Hepatocyte (in vitro differentiated cells): Measurements from ENCODE around the gene PGBD4. TPM values are rescaled to one million over a fixed set of nuclear protein-coding genes. Genes with fewer than 3 reads are reported as not detected.
"Not testable (repeated sequence)": the region's sequence is repeated elsewhere in the genome, so short reads cannot be mapped to it uniquely, and the experiment has no call there.

Source experiments
- DNase-seq: peaks from one replicate; pipeline ENCODE4 v3.0.0-alpha.2; 2016; ENCODE audit warnings: low spot score
- H2AFZ ChIP-seq: fragments of 200-600 bp; sonication (generic); 2 replicates; pipeline ENCODE4 v1.6.0; 2016; ENCODE audit warnings: antibody characterized with exemption, mild to moderate bottlenecking
- H3K27ac ChIP-seq: fragments of 200-600 bp; sonication (generic); 2 replicates; pipeline ENCODE4 v1.5.1; 2016; ENCODE audit warnings: mild to moderate bottlenecking
- H3K27me3 ChIP-seq: fragments of 200-600 bp; sonication (generic); 2 replicates; pipeline ENCODE4 v1.6.1; 2016
- H3K36me3 ChIP-seq: fragments of 200-600 bp; sonication (generic); replicated peaks from 2 replicates; pipeline ENCODE4 v1.5.1; 2016; ENCODE audit warnings: low read depth; ENCODE audit not compliant: insufficient read depth
- H3K4me1 ChIP-seq: fragments of 200-600 bp; sonication (generic); 2 replicates; pipeline ENCODE4 v1.5.1; 2016; ENCODE audit warnings: mild to moderate bottlenecking, moderate library complexity; ENCODE audit not compliant: insufficient read depth
- H3K4me2 ChIP-seq: fragments of 200-600 bp; sonication (generic); 2 replicates; pipeline ENCODE4 v1.6.0; 2016
- H3K4me3 ChIP-seq: fragments of 200-600 bp; sonication (generic); 2 replicates; pipeline ENCODE4 v1.5.1; 2016; ENCODE audit warnings: mild to moderate bottlenecking
- H3K79me2 ChIP-seq: fragments of 200-600 bp; sonication (generic); 2 replicates; pipeline ENCODE4 v1.6.0; 2017; ENCODE audit warnings: mild to moderate bottlenecking
- H3K9me2 ChIP-seq: fragments of 200-600 bp; sonication (generic); replicated peaks from 2 replicates; pipeline ENCODE4 v1.6.0; 2017; ENCODE audit warnings: mild to moderate bottlenecking; ENCODE audit not compliant: insufficient read depth
- H3K9me3 ChIP-seq: fragments of 200-600 bp; sonication (generic); 2 replicates; pipeline ENCODE4 v1.5.1; 2016; ENCODE audit warnings: low read depth, mild to moderate bottlenecking
- H4K20me1 ChIP-seq: fragments of 200-600 bp; sonication (generic); 2 replicates; pipeline ENCODE4 v1.6.0; 2016; ENCODE audit warnings: mild to moderate bottlenecking; ENCODE audit not compliant: insufficient read depth, poor library complexity, severe bottlenecking
- EZH2 ChIP-seq: fragments of 200-600 bp; sonication (generic); IDR thresholded peaks from 2 replicates; pipeline ENCODE4 v1.6.1; 2016; ENCODE audit warnings: antibody characterized with exemption, mild to moderate bottlenecking, borderline replicate concordance
- EZH2phosphoT487 ChIP-seq: fragments of 200-600 bp; sonication (generic); IDR thresholded peaks from one replicate; pipeline ENCODE4 v1.6.1; 2018; ENCODE audit warnings: antibody characterized with exemption, mild to moderate bottlenecking, low read depth, moderate library complexity; ENCODE audit not compliant: unreplicated experiment, severe bottlenecking
- WGBS: methylation state at CpG from one replicate; pipeline ENCODE4 v1.1.6; 2016; ENCODE audit warnings: low lambda C conversion rate; ENCODE audit errors: missing lambda C conversion rate; 5-methylcytosine and 5-hydroxymethylcytosine counted together
- polyA plus RNA-seq: library from polyadenylated mRNA; unstranded; fragments of >200 nt; fragmentation: Nextera tagmentation; extraction: Ambion mirVana; gene quantifications from 2 replicates; pipeline ENCODE4 v1.2.1, GENCODE V29; 2016
- total RNA-seq: library from RNA; depleted of rRNA; stranded (reverse); fragments of >200 nt; gene quantifications from 2 replicates; pipeline ENCODE4 v1.2.3, GENCODE V29; 2014
- TF ChIP-seq, protein P1 (sequence below): fragments of 200-600 bp; sonication (generic); IDR thresholded peaks from 2 replicates; pipeline ENCODE4 v1.5.1; 2016; ENCODE audit warnings: antibody characterized with exemption, mild to moderate bottlenecking; ENCODE audit not compliant: poor library complexity

The PGBD4 gene
- total and polyA plus RNA-seq, 2 experiments from 2014 or later = 0.56 to 2.0 TPM

DNA sequence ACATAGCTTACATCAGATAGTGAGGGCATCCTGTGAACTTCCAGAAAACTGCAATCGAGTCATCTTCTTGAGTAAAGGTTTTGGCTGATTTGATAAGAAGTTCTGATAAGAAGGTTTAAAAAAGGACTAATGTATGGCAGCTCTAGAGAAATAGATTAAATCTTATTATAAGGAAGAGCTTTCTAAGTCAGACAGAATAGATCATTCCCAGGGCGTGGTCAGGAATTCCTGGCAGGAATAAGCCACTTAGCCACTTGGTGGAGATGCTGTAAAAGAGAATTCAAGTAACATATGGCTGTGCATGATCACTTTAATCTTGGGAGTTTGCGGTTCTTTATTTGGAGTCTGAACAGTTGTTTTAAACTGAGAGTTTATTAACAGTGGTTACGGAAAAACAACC is 17.4 kb downstream of the PGBD4 start:
- no peak overlapping the region for H3K4me2 ChIP-seq
- no peak overlapping the region for H3K4me3 ChIP-seq
- H3K27me3 ChIP-seq = no peaks in the 10 kb centered on the region
- TF ChIP-seq EZH2 (no peak), EZH2phosphoT487 (no peak)
- TF ChIP-seq, protein P1, sequence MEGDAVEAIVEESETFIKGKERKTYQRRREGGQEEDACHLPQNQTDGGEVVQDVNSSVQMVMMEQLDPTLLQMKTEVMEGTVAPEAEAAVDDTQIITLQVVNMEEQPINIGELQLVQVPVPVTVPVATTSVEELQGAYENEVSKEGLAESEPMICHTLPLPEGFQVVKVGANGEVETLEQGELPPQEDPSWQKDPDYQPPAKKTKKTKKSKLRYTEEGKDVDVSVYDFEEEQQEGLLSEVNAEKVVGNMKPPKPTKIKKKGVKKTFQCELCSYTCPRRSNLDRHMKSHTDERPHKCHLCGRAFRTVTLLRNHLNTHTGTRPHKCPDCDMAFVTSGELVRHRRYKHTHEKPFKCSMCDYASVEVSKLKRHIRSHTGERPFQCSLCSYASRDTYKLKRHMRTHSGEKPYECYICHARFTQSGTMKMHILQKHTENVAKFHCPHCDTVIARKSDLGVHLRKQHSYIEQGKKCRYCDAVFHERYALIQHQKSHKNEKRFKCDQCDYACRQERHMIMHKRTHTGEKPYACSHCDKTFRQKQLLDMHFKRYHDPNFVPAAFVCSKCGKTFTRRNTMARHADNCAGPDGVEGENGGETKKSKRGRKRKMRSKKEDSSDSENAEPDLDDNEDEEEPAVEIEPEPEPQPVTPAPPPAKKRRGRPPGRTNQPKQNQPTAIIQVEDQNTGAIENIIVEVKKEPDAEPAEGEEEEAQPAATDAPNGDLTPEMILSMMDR = no peak
- peak; percentile 11 for DNase-seq
- no peaks in the 10 kb centered on the region for H3K36me3 ChIP-seq
- H3K79me2 ChIP-seq = no peaks in the 10 kb centered on the region
- WGBS = 59% methylated on average over 4 of the region's 4 CpGs
- H3K4me1 ChIP-seq = no peaks in the 10 kb centered on the region
- H4K20me1 ChIP-seq = no peaks in the 10 kb centered on the region
- no peak overlapping the region for H2AFZ ChIP-seq
- H3K9me2 ChIP-seq = no peaks in the 10 kb centered on the region
- H3K27ac ChIP-seq = no peak overlapping the region
- H3K9me3 ChIP-seq = no peaks in the 10 kb centered on the region

DNA sequence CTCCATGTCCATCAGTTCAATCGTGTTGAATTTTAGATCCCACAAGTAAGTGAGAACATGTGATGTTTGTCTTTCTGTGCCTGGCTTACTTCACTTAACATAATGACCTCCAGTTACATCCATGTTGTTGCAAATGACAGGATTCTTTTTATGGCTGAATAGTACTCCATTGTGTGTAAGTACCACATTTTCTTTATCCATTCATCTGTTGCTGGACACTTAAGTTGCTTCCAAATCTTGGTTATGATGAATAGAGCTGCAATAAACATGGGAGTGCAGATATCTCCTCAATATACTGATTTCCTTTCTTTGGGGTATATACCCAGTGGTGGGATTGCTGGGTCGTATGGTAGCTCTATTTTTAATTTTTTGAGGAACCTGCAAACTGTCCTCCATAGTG is 18.5 kb downstream of the PGBD4 start:
- H3K27ac ChIP-seq, H3K4me1 ChIP-seq, H3K9me3 ChIP-seq, H2AFZ ChIP-seq, H4K20me1 ChIP-seq, H3K27me3 ChIP-seq, H3K79me2 ChIP-seq, H3K4me3 ChIP-seq, H3K36me3 ChIP-seq, DNase-seq, H3K4me2 ChIP-seq, H3K9me2 ChIP-seq: not testable (repeated sequence)
- WGBS = 85% methylated on average over 2 of the region's 2 CpGs

DNA sequence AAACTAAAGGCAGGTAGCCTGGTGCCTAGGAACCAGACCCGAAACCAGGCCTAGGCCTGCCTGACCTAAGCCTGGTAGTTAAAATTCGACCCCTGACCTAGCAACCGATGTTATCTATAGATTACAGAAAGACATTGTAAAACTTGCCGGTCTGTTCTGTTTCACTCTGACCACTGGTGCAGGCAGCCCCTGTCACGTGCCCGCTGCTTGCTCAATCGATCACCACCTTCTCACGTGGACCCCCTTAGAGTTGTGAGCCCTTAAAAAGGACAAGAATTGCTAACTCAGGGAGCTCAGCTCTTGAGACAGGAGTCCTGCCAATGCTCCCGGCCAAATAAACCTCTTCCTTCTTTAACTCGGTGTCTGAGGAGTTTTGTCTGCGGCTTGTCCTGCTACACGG is 19.9 kb downstream of the PGBD4 start:
- H3K9me2 ChIP-seq, H2AFZ ChIP-seq, H3K27ac ChIP-seq, H3K27me3 ChIP-seq, H4K20me1 ChIP-seq, H3K4me1 ChIP-seq, H3K9me3 ChIP-seq, H3K4me2 ChIP-seq, DNase-seq, H3K4me3 ChIP-seq, H3K36me3 ChIP-seq, H3K79me2 ChIP-seq: not testable (repeated sequence)
- WGBS = 52% methylated on average over 12 of the region's 12 CpGs

DNA sequence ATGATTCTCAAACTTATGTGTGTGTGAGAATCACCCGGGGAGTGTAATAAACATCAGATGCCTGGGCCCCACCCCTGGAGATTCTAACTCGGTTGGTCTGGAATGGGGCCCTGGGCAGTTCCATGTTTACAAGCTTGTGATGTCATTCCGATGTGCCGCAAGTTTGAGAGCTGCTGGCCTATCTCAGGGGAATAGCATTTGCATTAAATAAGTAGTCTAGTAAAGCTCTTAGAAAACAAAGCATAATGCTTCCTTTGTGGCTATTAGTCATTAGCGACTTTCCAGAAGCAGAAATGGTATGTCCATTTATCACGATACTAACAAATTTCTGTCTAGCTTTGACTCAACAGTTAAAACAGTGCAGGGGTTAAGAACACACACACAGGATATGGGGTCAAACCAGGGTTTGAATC is 20.9 kb downstream of the PGBD4 start:
- Histone ChIP-seq H3K9me2 (no peaks in the 10 kb centered on the region), H3K4me1 (no peaks in the 10 kb centered on the region), H3K4me3 (no peak overlapping the region), H4K20me1 (no peaks in the 10 kb centered on the region), H3K79me2 (no peaks in the 10 kb centered on the region), H3K27ac (no peak overlapping the region), H3K27me3 (no peaks in the 10 kb centered on the region), H3K36me3 (no peaks in the 10 kb centered on the region), H3K9me3 (no peaks in the 10 kb centered on the region), H2AFZ (no peak overlapping the region), H3K4me2 (no peak overlapping the region)
- 72% methylated on average over 6 of the region's 6 CpGs for WGBS
- TF ChIP-seq EZH2phosphoT487 (no peak), EZH2 (no peak)
- TF ChIP-seq, protein P1 = no peak
- peak; percentile 20 for DNase-seq

DNA sequence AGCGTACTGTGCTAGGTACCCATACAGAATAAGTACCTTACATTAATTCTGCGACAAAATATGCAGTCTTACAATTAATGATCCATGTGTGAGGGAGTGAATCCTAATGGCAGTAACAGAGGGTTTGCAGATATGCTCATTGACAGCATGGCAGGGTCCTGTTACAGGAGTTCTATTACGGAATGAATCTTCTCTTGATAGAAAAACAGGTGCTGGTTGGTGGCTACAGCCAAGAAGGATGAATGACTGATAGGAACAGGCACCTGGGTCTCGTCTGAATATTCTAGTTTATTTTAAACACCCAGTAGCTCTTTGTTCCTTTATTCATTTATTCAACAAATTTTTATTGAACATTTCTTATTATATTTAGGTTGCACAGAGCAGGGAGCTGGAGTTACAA is 22.8 kb downstream of the PGBD4 start:
- 88% methylated on average over 4 of the region's 4 CpGs for WGBS

More for the DNA sequence above, 22.8 kb downstream of the PGBD4 start:
- no peak for DNase-seq
- H3K9me3 ChIP-seq = no peaks in the 10 kb centered on the region
- no peaks in the 10 kb centered on the region for H3K9me2 ChIP-seq
- H4K20me1 ChIP-seq = no peaks in the 10 kb centered on the region
- TF ChIP-seq EZH2phosphoT487 (no peak), EZH2 (no peak)
- TF ChIP-seq, protein P1 = no peak
- H3K4me2 ChIP-seq = no peak overlapping the region
- no peaks in the 10 kb centered on the region for H3K36me3 ChIP-seq
- H3K4me1 ChIP-seq = no peaks in the 10 kb centered on the region
- H2AFZ ChIP-seq = no peak overlapping the region
- H3K79me2 ChIP-seq = no peaks in the 10 kb centered on the region
- H3K27me3 ChIP-seq = no peaks in the 10 kb centered on the region
- H3K27ac ChIP-seq = no peak overlapping the region
- no peak overlapping the region for H3K4me3 ChIP-seq
